Peyer's patch (tissue), 4 donors: Measurements from ENCODE around the gene DCLK2.

ENCODE experiments used
- POLR2A ChIP-seq, 2 donors: fragments of 450-650 bp; IDR thresholded peaks; one replicate each; pipeline ENCODE4 v1.5.1; 2017; ENCODE audit warnings: antibody characterized with exemption in 2 of 2, mild to moderate bottlenecking in 2 of 2, moderate library complexity in 2 of 2
- TF ChIP-seq, protein P1 (sequence below), 6 experiments: fragments of 450-650 bp in 4 of 6; fragments of 200-600 bp in 2 of 6; sonication (generic) in 1 of 6; IDR thresholded peaks; one replicate each; pipeline ENCODE4 v1.5.1; 2017 to 2019; ENCODE audit warnings: antibody characterized with exemption in 6 of 6, mild to moderate bottlenecking in 3 of 6, moderate library complexity in 1 of 6

- TF ChIP-seq, protein P1, sequence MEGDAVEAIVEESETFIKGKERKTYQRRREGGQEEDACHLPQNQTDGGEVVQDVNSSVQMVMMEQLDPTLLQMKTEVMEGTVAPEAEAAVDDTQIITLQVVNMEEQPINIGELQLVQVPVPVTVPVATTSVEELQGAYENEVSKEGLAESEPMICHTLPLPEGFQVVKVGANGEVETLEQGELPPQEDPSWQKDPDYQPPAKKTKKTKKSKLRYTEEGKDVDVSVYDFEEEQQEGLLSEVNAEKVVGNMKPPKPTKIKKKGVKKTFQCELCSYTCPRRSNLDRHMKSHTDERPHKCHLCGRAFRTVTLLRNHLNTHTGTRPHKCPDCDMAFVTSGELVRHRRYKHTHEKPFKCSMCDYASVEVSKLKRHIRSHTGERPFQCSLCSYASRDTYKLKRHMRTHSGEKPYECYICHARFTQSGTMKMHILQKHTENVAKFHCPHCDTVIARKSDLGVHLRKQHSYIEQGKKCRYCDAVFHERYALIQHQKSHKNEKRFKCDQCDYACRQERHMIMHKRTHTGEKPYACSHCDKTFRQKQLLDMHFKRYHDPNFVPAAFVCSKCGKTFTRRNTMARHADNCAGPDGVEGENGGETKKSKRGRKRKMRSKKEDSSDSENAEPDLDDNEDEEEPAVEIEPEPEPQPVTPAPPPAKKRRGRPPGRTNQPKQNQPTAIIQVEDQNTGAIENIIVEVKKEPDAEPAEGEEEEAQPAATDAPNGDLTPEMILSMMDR (IDR thresholded peaks at IDR 0.05): no peak
- TF ChIP-seq POLR2A (IDR thresholded peaks at IDR 0.05): no peak
These were observed 95.7 kb downstream of the DCLK2 start for GRCh38 chr4:150173982-150174398.
